ENCODE data around the gene CDON.

- TF ChIP-seq POLR2A (IDR thresholded peaks at IDR 0.05) = no peak
- TF ChIP-seq, protein P1, sequence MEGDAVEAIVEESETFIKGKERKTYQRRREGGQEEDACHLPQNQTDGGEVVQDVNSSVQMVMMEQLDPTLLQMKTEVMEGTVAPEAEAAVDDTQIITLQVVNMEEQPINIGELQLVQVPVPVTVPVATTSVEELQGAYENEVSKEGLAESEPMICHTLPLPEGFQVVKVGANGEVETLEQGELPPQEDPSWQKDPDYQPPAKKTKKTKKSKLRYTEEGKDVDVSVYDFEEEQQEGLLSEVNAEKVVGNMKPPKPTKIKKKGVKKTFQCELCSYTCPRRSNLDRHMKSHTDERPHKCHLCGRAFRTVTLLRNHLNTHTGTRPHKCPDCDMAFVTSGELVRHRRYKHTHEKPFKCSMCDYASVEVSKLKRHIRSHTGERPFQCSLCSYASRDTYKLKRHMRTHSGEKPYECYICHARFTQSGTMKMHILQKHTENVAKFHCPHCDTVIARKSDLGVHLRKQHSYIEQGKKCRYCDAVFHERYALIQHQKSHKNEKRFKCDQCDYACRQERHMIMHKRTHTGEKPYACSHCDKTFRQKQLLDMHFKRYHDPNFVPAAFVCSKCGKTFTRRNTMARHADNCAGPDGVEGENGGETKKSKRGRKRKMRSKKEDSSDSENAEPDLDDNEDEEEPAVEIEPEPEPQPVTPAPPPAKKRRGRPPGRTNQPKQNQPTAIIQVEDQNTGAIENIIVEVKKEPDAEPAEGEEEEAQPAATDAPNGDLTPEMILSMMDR (IDR thresholded peaks at IDR 0.05 in 4 of 5, conservative IDR thresholded peaks at IDR 0.05 in 1 of 5) = no peak
Measured at GRCh38 chr11:125945011-125945796, 117.5 kb downstream of the CDON start.

Data from gastrocnemius medialis (tissue), 4 donors.